AG04450 (cell line): ENCODE results near the gene RETREG3. TPM values are rescaled to one million over a fixed set of nuclear protein-coding genes. Genes with fewer than 3 reads are reported as not detected.
"Not testable (repeated sequence)": the region's sequence is repeated elsewhere in the genome, so short reads cannot be mapped to it uniquely, and the experiment has no call there.

Experiments used
- CTCF ChIA-PET: fragments of 300-600, 350-600 bp; formaldehyde crosslinking; extraction: SDS; loops from one replicate; lab custom pipeline; 2022; ENCODE audit warnings: antibody characterized with exemption, inconsistent platforms; lab: Charles Lee
- POLR2A ChIA-PET: fragments of 350-600 bp; formaldehyde crosslinking; extraction: SDS; loops from one replicate; lab custom pipeline; 2021; ENCODE audit warnings: antibody characterized with exemption, inconsistent platforms; lab: Yijun Ruan, JAX
- DNase-seq: peaks from one replicate; pipeline ENCODE4 v3.0.0-alpha.2; 2011; ENCODE audit warnings: low read depth, low spot score
- H3K27ac ChIP-seq: one replicate; pipeline ENCODE4 v1.5.1; 2012; ENCODE audit warnings: low read depth, low read length, control low read depth
- H3K27me3 ChIP-seq: one replicate; pipeline ENCODE4 v1.6.0; 2012; ENCODE audit warnings: low read length; ENCODE audit not compliant: control insufficient read depth, insufficient read depth
- H3K4me3 ChIP-seq: 2 replicates; pipeline ENCODE4 v1.5.1; 2011; ENCODE audit warnings: mild to moderate bottlenecking, low read depth, low read length, control low read depth
- H3K9me3 ChIP-seq: 2 replicates; pipeline ENCODE4 v1.5.1; 2012; ENCODE audit warnings: low read length; ENCODE audit not compliant: control insufficient read depth, insufficient read depth
- CTCF ChIP-seq: IDR thresholded peaks from 2 replicates; pipeline ENCODE4 v1.5.1; 2011; ENCODE audit warnings: low read depth, low read length, control low read depth, inconsistent platforms
- polyA plus RNA-seq: library from polyadenylated mRNA; depleted of rRNA; stranded (reverse); fragments of >200 nt; gene quantifications from 2 replicates; pipeline ENCODE4 v1.2.3, GENCODE V29; 2011

The RETREG3 gene
- polyA plus RNA-seq, 1 experiment, result 27.5 TPM

- ChIA-PET CTCF (no interaction called here), POLR2A (interaction anchor here (1.9 kb wide), 1 partner anchor 11 kb away, joined by 7 read pairs; the partner anchor contains the start of gene NAGLU)
- no peaks in the 10 kb centered on the region; the same call in 1 of the 2 replicates for H3K9me3 ChIP-seq
These were observed 62.1 kb downstream of the RETREG3 start for GRCh38 chr17:42547001-42547461.

GRCh38 chr17:42545755-42546505 is 63.2 kb downstream of the RETREG3 start:
- H3K9me3 ChIP-seq, H3K4me3 ChIP-seq, H3K27me3 ChIP-seq, DNase-seq, CTCF ChIA-PET, H3K27ac ChIP-seq: not testable (repeated sequence)
- POLR2A ChIA-PET, result interaction anchor here (0.6 to 0.9 kb wide), 3 partner anchors 9 to 231 kb away, joined by 3 to 4 read pairs (median 3); partner anchors contain the start of gene NAGLU

More at GRCh38 chr17:42547001-42547461, 62.1 kb downstream of the RETREG3 start:
- no peak for TF ChIP-seq CTCF
- H3K27me3 ChIP-seq, result no peaks in the 10 kb centered on the region
- no peak overlapping the region for H3K27ac ChIP-seq
- H3K4me3 ChIP-seq, result no peak overlapping the region
- no peak for DNase-seq

- POLR2A ChIA-PET, result interaction anchor here (0.9 kb wide), 1 partner anchor 8 kb away, joined by 3 read pairs; the partner anchor contains the start of gene NAGLU
- Histone ChIP-seq H3K9me3 (no peaks in the 10 kb centered on the region; the same call in 1 of the 2 replicates), H3K4me3 (no peak overlapping the region), H3K27me3 (no peaks in the 10 kb centered on the region), H3K27ac (no peak overlapping the region)
- DNase-seq, result no peak
- no peak for TF ChIP-seq CTCF
- CTCF ChIA-PET, result no interaction called here
These were observed 64.3 kb downstream of the RETREG3 start for GRCh38 chr17:42544874-42545283.

- ChIA-PET POLR2A (no interaction called here), CTCF (no interaction called here)
- no peak overlapping the region for H3K4me3 ChIP-seq
- no peaks in the 10 kb centered on the region; the same call in 1 of the 2 replicates for H3K9me3 ChIP-seq
- DNase-seq, result no peak
- TF ChIP-seq CTCF, result no peak
- no peak overlapping the region for H3K27ac ChIP-seq
- H3K27me3 ChIP-seq, result no peaks in the 10 kb centered on the region
These were observed 65.7 kb downstream of the RETREG3 start for GRCh38 chr17:42543190-42544079.
